Ishikawa (cell line): Measurements from ENCODE around the gene REPS2.

ENCODE experiments used
- CEBPB ChIP-seq: IDR thresholded peaks from 2 replicates; pipeline ENCODE4 v1.6.1; 2012
- CREB1 ChIP-seq: IDR thresholded peaks from 2 replicates; pipeline ENCODE4 v1.6.1; 2012; ENCODE audit warnings: low read depth
- EGR1 ChIP-seq: IDR thresholded peaks from 2 replicates; pipeline ENCODE4 v1.6.1; 2012
- EP300 ChIP-seq: IDR thresholded peaks from 2 replicates; pipeline ENCODE4 v1.6.1; 2012; ENCODE audit warnings: borderline replicate concordance
- RAD21 ChIP-seq: IDR thresholded peaks from 2 replicates; pipeline ENCODE4 v1.6.1; 2012; ENCODE audit warnings: low read depth
- TCF12 ChIP-seq: IDR thresholded peaks from 2 replicates; pipeline ENCODE4 v1.6.1; 2012; ENCODE audit warnings: low read depth
- YY1 ChIP-seq: IDR thresholded peaks from 2 replicates; pipeline ENCODE4 v1.6.1; 2012; ENCODE audit warnings: low read depth
- TF ChIP-seq, protein P1 (sequence below): IDR thresholded peaks from 2 replicates; pipeline ENCODE4 v1.6.1; 2012
- TF ChIP-seq, protein P2 (sequence below): IDR thresholded peaks from 2 replicates; pipeline ENCODE4 v1.6.1; 2012
- TF ChIP-seq, protein P3 (sequence below): IDR thresholded peaks from 2 replicates; pipeline ENCODE4 v1.6.1; 2012; ENCODE audit warnings: low read depth, mild to moderate bottlenecking

DNA sequence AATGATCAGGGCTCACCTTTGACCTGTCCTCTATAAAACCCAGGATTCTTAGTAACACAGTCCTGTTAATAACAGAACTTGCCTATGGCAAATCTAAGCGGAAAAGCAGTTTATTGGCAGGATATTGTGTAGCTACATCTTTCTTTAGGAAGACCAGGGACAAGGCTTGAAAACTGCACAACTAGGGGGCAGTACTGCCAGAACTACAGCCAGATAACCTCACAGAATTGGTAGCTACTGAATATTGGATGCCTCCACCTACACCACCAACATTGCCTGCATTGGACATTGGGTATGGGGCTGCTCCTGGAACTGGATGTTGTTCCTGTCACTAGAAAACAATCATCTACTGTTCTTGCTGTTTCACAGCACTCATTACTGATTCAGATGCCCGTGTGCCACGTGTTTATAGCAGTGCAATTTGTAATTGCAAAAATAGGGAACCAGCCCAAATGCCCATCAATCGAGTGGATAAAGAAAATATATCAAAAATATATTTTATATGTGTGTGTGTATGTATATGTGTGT, 47.4 kb downstream of the REPS2 start:
- TF ChIP-seq, protein P1, sequence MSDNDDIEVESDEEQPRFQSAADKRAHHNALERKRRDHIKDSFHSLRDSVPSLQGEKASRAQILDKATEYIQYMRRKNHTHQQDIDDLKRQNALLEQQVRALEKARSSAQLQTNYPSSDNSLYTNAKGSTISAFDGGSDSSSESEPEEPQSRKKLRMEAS = no peak
- TF ChIP-seq EP300 (no peak), CREB1 (no peak), CEBPB (no peak), TCF12 (no peak), YY1 (no peak), EGR1 (no peak), RAD21 (no peak)
- TF ChIP-seq, protein P2, sequence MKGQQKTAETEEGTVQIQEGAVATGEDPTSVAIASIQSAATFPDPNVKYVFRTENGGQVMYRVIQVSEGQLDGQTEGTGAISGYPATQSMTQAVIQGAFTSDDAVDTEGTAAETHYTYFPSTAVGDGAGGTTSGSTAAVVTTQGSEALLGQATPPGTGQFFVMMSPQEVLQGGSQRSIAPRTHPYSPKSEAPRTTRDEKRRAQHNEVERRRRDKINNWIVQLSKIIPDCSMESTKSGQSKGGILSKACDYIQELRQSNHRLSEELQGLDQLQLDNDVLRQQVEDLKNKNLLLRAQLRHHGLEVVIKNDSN = no peak
- TF ChIP-seq, protein P3, sequence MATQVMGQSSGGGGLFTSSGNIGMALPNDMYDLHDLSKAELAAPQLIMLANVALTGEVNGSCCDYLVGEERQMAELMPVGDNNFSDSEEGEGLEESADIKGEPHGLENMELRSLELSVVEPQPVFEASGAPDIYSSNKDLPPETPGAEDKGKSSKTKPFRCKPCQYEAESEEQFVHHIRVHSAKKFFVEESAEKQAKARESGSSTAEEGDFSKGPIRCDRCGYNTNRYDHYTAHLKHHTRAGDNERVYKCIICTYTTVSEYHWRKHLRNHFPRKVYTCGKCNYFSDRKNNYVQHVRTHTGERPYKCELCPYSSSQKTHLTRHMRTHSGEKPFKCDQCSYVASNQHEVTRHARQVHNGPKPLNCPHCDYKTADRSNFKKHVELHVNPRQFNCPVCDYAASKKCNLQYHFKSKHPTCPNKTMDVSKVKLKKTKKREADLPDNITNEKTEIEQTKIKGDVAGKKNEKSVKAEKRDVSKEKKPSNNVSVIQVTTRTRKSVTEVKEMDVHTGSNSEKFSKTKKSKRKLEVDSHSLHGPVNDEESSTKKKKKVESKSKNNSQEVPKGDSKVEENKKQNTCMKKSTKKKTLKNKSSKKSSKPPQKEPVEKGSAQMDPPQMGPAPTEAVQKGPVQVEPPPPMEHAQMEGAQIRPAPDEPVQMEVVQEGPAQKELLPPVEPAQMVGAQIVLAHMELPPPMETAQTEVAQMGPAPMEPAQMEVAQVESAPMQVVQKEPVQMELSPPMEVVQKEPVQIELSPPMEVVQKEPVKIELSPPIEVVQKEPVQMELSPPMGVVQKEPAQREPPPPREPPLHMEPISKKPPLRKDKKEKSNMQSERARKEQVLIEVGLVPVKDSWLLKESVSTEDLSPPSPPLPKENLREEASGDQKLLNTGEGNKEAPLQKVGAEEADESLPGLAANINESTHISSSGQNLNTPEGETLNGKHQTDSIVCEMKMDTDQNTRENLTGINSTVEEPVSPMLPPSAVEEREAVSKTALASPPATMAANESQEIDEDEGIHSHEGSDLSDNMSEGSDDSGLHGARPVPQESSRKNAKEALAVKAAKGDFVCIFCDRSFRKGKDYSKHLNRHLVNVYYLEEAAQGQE = no peak
